Measurements from ENCODE around the gene SYK.

GRCh38 chr9:90873422-90873821 is 71.8 kb downstream of the SYK start:
- no peak for TF ChIP-seq CTCF (conservative IDR thresholded peaks at IDR 0.05; ENCODE audit: low read depth, low read length)
- no peak for TF ChIP-seq RFX5 (IDR thresholded peaks at IDR 0.05; ENCODE audit: low read depth, low read length)
- TF ChIP-seq SMC3 (IDR thresholded peaks at IDR 0.05; ENCODE audit: low read depth, low read length): no peak
- TF ChIP-seq USF2 (IDR thresholded peaks at IDR 0.05; ENCODE audit: low read depth, low read length): no peak
- TF ChIP-seq POLR2A (IDR thresholded peaks at IDR 0.05; ENCODE audit: low read depth, low read length): no peak
